WTC11 (cell line): ENCODE results near the gene PTPMT1. TPM values are rescaled to one million over a fixed set of nuclear protein-coding genes. Genes with fewer than 3 reads are reported as not detected.
A peak's percentile ranks its signal among the peaks of the same experiment; 100 is the strongest.

Experiments
- ATAC-seq: fragments of 200-7000 bp; cut with Tn5 transposase; 2 replicates; pipeline ENCODE4 v1.10.0; 2021; ENCODE audit warnings: mild to moderate bottlenecking, moderate library complexity
- CTCF ChIA-PET: fragments of 300-600 bp; sonication (Branson Sonifier 250); formaldehyde crosslinking; loops from one replicate; lab custom pipeline; 2021; ENCODE audit warnings: antibody characterized with exemption; lab: Charles Lee
- POLR2A ChIA-PET: fragments of 350-600 bp; sonication (Branson Sonifier 250); formaldehyde crosslinking; loops from one replicate; lab custom pipeline; 2021; ENCODE audit warnings: antibody characterized with exemption; lab: Charles Lee
- DNase-seq: peaks from one replicate; pipeline ENCODE4 v3.0.0; 2021; ENCODE audit warnings: low spot score
- H3K27ac Mint-ChIP-seq: 2 replicates; pipeline ENCODE4 v1.8.0; 2021; ENCODE audit warnings: mixed read lengths
- H3K27me3 Mint-ChIP-seq: 2 replicates; pipeline ENCODE4 v1.8.0; 2021; ENCODE audit warnings: low read depth, mild to moderate bottlenecking, moderate library complexity, mixed read lengths
- H3K36me3 Mint-ChIP-seq: 2 replicates; pipeline ENCODE4 v1.8.0; 2021; ENCODE audit warnings: mixed read lengths
- H3K4me1 Mint-ChIP-seq: 2 replicates; pipeline ENCODE4 v1.8.0; 2022; ENCODE audit warnings: mixed read lengths
- H3K4me3 Mint-ChIP-seq: 2 replicates; pipeline ENCODE4 v1.8.0; 2021; ENCODE audit warnings: mild to moderate bottlenecking, moderate library complexity, mixed read lengths
- H3K9me3 Mint-ChIP-seq: 2 replicates; pipeline ENCODE4 v1.8.0; 2021; ENCODE audit warnings: mixed read lengths
- CBFB ChIP-seq: sonication (generic); formaldehyde crosslinking; IDR thresholded peaks from 2 replicates; pipeline ENCODE4 v1.8.1; 2022; ENCODE audit warnings: mild to moderate bottlenecking, low read depth, missing genetic modification reagents
- CREB1 ChIP-seq: sonication (generic); formaldehyde crosslinking; IDR thresholded peaks from 2 replicates; pipeline ENCODE4 v1.8.0; 2023; ENCODE audit warnings: mild to moderate bottlenecking, missing genetic modification reagents
- GABPB1 ChIP-seq: sonication (generic); formaldehyde crosslinking; IDR thresholded peaks from 2 replicates; pipeline ENCODE4 v1.8.1; 2023; ENCODE audit warnings: mild to moderate bottlenecking, missing genetic modification reagents
- GRHL2 ChIP-seq: fragments of 250-450 bp; sonication (Bioruptor Pico); IDR thresholded peaks from 2 replicates; pipeline ENCODE4 v1.8.0; 2022; ENCODE audit warnings: mild to moderate bottlenecking, moderate library complexity; ENCODE audit not compliant: insufficient replicate concordance, severe bottlenecking
- MYBL2 ChIP-seq: sonication (generic); formaldehyde crosslinking; IDR thresholded peaks from 2 replicates; pipeline ENCODE4 v1.8.1; 2023; ENCODE audit warnings: mild to moderate bottlenecking, moderate library complexity, missing genetic modification reagents
- NFATC4 ChIP-seq: fragments of 250-450 bp; sonication (Bioruptor Pico); IDR thresholded peaks from 2 replicates; pipeline ENCODE4 v1.9.0; 2021; ENCODE audit warnings: mild to moderate bottlenecking
- NFE2L1 ChIP-seq: sonication (generic); formaldehyde crosslinking; IDR thresholded peaks from 2 replicates; pipeline ENCODE4 v1.8.1; 2023; ENCODE audit warnings: missing genetic modification reagents
- NFYB ChIP-seq: sonication (generic); formaldehyde crosslinking; conservative IDR thresholded peaks from 2 replicates; pipeline ENCODE4 v1.8.0; 2022; ENCODE audit warnings: low read depth, missing genetic modification reagents
- NR1H2 ChIP-seq: sonication (generic); formaldehyde crosslinking; IDR thresholded peaks from 2 replicates; pipeline ENCODE4 v1.9.0; 2021; ENCODE audit warnings: mild to moderate bottlenecking, moderate library complexity, missing genetic modification reagents
- NR3C1 ChIP-seq: sonication (generic); formaldehyde crosslinking; conservative IDR thresholded peaks from 2 replicates; pipeline ENCODE4 v1.8.1; 2023; ENCODE audit warnings: low read depth, mild to moderate bottlenecking, missing genetic modification reagents
- RORB ChIP-seq: fragments of 250-450 bp; sonication (Bioruptor Pico); IDR thresholded peaks from 2 replicates; pipeline ENCODE4 v1.9.0; 2021; ENCODE audit warnings: mild to moderate bottlenecking
- SP1 ChIP-seq: sonication (generic); formaldehyde crosslinking; conservative IDR thresholded peaks from 2 replicates; pipeline ENCODE4 v1.8.1; 2022; ENCODE audit warnings: missing genetic modification reagents
- TEAD1 ChIP-seq: sonication (generic); formaldehyde crosslinking; IDR thresholded peaks from 2 replicates; pipeline ENCODE4 v1.8.0; 2022; ENCODE audit warnings: mild to moderate bottlenecking, missing genetic modification reagents
- ZNF121 ChIP-seq: sonication (generic); formaldehyde crosslinking; IDR thresholded peaks from 2 replicates; pipeline ENCODE4 v1.8.0; 2023; ENCODE audit warnings: missing genetic modification reagents
- ZNF219 ChIP-seq: sonication (generic); formaldehyde crosslinking; IDR thresholded peaks from 2 replicates; pipeline ENCODE4 v1.8.0; 2023; ENCODE audit warnings: missing genetic modification reagents, mild to moderate bottlenecking, borderline replicate concordance
- ZNF232 ChIP-seq: sonication (generic); formaldehyde crosslinking; IDR thresholded peaks from 2 replicates; pipeline ENCODE4 v1.8.0; 2022; ENCODE audit warnings: mild to moderate bottlenecking, missing genetic modification reagents
- ZNF317 ChIP-seq: sonication (generic); formaldehyde crosslinking; IDR thresholded peaks from 2 replicates; pipeline ENCODE4 v1.8.1; 2023; ENCODE audit warnings: low read depth, mild to moderate bottlenecking, moderate library complexity, missing genetic modification reagents, borderline replicate concordance
- ZNF396 ChIP-seq: fragments of 250-450 bp; sonication (Bioruptor Pico); IDR thresholded peaks from 2 replicates; pipeline ENCODE4 v1.8.0; 2021; ENCODE audit warnings: mild to moderate bottlenecking, moderate library complexity, borderline replicate concordance
- ZNF423 ChIP-seq: fragments of 250-450 bp; sonication (Bioruptor Pico); IDR thresholded peaks from 2 replicates; pipeline ENCODE4 v2.1.2; 2022; ENCODE audit warnings: mild to moderate bottlenecking, moderate library complexity
- total RNA-seq: library from RNA; stranded (reverse); gene quantifications from 3 replicates; pipeline ENCODE4 v1.2.3, GENCODE V29; 2021
- TF ChIP-seq, protein P1 (sequence below): fragments of 250-450 bp; sonication (Bioruptor Pico); IDR thresholded peaks from 2 replicates; pipeline ENCODE4 v1.9.0; 2021; ENCODE audit warnings: mild to moderate bottlenecking
- TF ChIP-seq, protein P2 (sequence below): sonication (generic); formaldehyde crosslinking; IDR thresholded peaks from 2 replicates; pipeline ENCODE4 v1.8.1; 2022; ENCODE audit warnings: low read depth, missing genetic modification reagents, borderline replicate concordance
- TF ChIP-seq, protein P3 (sequence below): sonication (generic); formaldehyde crosslinking; IDR thresholded peaks from 2 replicates; pipeline ENCODE4 v1.8.1; 2023; ENCODE audit warnings: mild to moderate bottlenecking, missing genetic modification reagents, moderate library complexity
- TF ChIP-seq, protein P4 (sequence below): fragments of 250-450 bp; sonication (Bioruptor Pico); conservative IDR thresholded peaks from 2 replicates; pipeline ENCODE4 v1.9.0; 2021; ENCODE audit warnings: mild to moderate bottlenecking
- TF ChIP-seq, protein P5 (sequence below): sonication (generic); formaldehyde crosslinking; IDR thresholded peaks from 2 replicates; pipeline ENCODE4 v1.8.1; 2023; ENCODE audit warnings: mild to moderate bottlenecking, missing genetic modification reagents
- TF ChIP-seq, protein P6 (sequence below): fragments of 250-450 bp; sonication (Bioruptor Pico); IDR thresholded peaks from 2 replicates; pipeline ENCODE4 v1.9.0; 2021; ENCODE audit warnings: mild to moderate bottlenecking

The PTPMT1 gene
- total RNA-seq, 1 experiment from 2014 or later: 49.5 TPM

DNA sequence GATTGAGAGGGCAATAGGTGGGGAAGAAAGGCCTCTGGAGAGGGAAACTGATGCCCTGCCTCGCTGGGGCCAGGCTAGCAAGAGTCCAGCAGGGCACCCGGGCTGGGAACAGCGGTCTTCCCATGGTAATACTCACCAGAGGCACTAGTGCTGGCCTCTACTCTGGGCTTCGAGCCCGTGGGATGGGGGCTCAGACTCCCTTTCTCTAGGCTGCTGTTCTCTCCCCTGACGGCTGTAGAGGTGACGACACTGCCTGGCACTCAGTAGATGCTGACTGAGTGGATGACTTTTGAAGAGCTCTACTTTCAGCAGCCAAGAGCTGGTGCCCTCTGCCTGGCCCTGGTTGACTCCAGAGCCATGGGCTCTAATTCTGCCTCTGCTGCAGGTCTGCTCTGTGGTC is 29.6 kb downstream of the PTPMT1 start:
- Mint-ChIP-seq H3K4me3 (peak overlapping the region; percentile 78), H3K27ac (no peak overlapping the region), H3K36me3 (no peaks in the 10 kb centered on the region), H3K27me3 (peaks cover 58% of the 10 kb centered on the region)
- DNase-seq (no peak), ATAC-seq (no peak)
- POLR2A ChIA-PET: interaction anchor here (0.6 to 1.1 kb wide), 3 partner anchors 10 to 470 kb away, joined by 3 read pairs; no protein-coding TSS in a partner anchor
- TF ChIP-seq, protein P1, sequence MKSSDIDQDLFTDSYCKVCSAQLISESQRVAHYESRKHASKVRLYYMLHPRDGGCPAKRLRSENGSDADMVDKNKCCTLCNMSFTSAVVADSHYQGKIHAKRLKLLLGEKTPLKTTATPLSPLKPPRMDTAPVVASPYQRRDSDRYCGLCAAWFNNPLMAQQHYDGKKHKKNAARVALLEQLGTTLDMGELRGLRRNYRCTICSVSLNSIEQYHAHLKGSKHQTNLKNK (CRISPR knock-in tag): no peak
- TF ChIP-seq ZNF396 (no peak), TEAD1 (CRISPR knock-in tag) (no peak), ZNF232 (no peak), ZNF121 (CRISPR knock-in tag) (no peak), NFATC4 (CRISPR knock-in tag) (no peak), ZNF317 (CRISPR knock-in tag) (no peak), MYBL2 (CRISPR knock-in tag) (no peak), NFYB (CRISPR knock-in tag) (no peak), GRHL2 (CRISPR knock-in tag) (no peak), CBFB (CRISPR knock-in tag) (no peak), ZNF423 (CRISPR knock-in tag) (no peak), RORB (CRISPR knock-in tag) (no peak), NFE2L1 (CRISPR knock-in tag) (no peak)
- TF ChIP-seq, protein P2, sequence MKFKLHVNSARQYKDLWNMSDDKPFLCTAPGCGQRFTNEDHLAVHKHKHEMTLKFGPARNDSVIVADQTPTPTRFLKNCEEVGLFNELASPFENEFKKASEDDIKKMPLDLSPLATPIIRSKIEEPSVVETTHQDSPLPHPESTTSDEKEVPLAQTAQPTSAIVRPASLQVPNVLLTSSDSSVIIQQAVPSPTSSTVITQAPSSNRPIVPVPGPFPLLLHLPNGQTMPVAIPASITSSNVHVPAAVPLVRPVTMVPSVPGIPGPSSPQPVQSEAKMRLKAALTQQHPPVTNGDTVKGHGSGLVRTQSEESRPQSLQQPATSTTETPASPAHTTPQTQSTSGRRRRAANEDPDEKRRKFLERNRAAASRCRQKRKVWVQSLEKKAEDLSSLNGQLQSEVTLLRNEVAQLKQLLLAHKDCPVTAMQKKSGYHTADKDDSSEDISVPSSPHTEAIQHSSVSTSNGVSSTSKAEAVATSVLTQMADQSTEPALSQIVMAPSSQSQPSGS (CRISPR knock-in tag): no peak
- TF ChIP-seq, protein P3, sequence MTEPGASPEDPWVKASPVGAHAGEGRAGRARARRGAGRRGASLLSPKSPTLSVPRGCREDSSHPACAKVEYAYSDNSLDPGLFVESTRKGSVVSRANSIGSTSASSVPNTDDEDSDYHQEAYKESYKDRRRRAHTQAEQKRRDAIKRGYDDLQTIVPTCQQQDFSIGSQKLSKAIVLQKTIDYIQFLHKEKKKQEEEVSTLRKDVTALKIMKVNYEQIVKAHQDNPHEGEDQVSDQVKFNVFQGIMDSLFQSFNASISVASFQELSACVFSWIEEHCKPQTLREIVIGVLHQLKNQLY (CRISPR knock-in tag): no peak
- TF ChIP-seq, protein P4, sequence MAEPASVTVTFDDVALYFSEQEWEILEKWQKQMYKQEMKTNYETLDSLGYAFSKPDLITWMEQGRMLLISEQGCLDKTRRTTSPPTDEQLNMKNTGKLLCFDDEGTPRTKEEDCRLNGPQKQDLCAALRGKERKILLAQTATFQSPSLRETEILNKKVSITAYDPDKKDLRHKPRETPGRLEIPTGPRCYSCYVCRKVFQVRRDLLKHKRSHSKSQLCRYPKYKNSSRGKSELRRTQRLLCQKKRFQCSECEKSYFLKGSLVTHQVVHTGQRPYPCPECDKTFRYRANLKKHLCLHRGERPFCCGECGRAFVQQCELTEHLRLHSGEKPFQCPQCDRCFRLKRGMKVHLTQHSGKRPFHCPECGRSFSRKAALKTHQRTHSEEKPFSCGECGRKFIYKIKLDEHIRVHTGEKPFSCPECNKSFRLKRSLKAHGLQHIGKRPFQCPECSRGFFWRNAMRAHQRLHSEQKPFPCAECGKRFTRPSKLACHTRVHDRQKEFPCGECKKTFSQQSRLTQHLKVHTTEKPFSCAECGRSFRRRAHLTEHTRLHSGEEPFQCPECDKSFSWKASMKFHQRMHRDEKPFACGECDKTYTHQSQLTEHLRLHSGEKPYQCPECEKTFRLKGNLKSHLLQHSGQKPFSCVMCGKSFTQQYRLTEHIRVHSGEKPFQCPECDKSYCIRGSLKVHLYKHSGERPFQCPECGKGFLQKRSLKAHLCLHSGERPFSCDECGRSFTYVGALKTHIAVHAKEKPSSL: no peak
- TF ChIP-seq, protein P5, sequence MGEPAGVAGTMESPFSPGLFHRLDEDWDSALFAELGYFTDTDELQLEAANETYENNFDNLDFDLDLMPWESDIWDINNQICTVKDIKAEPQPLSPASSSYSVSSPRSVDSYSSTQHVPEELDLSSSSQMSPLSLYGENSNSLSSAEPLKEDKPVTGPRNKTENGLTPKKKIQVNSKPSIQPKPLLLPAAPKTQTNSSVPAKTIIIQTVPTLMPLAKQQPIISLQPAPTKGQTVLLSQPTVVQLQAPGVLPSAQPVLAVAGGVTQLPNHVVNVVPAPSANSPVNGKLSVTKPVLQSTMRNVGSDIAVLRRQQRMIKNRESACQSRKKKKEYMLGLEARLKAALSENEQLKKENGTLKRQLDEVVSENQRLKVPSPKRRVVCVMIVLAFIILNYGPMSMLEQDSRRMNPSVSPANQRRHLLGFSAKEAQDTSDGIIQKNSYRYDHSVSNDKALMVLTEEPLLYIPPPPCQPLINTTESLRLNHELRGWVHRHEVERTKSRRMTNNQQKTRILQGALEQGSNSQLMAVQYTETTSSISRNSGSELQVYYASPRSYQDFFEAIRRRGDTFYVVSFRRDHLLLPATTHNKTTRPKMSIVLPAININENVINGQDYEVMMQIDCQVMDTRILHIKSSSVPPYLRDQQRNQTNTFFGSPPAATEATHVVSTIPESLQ: no peak
- TF ChIP-seq, all 79 proteins: peak for 0
- peaks cover 34% of the 10 kb centered on the region for H3K4me1 Mint-ChIP-seq
- CTCF ChIA-PET: interaction anchor here (0.8 to 2.4 kb wide), 4 partner anchors 8 to 183 kb away, joined by 3 to 9 read pairs (median 4); no protein-coding TSS in a partner anchor
- no peaks in the 10 kb centered on the region for H3K9me3 Mint-ChIP-seq

DNA sequence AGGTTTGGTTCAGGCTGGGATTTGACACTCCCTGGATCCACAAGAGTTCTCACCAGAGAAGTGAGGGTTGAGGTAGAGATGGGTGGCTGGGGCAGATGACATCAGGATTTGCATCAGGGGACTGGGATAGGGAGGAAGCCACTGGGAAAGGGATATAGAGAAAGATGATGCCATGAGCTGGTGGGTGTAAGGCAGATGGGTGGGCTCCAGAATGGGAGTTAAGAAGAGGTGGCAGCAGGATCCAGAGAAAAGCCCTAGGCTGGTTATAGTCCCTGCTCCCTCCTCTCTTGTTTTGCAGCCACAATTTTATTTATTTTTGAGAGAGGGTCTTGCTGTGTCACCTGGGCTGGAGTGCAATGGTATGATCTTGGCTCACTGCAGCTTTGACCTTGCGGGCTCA is 30.6 kb downstream of the PTPMT1 start:
- POLR2A ChIA-PET: no interaction called here
- H3K27ac Mint-ChIP-seq: no peak overlapping the region
- H3K4me3 Mint-ChIP-seq: no peak overlapping the region
- CTCF ChIA-PET: interaction anchor here (2.4 kb wide), 1 partner anchor 21 kb away, joined by 9 read pairs; no protein-coding TSS in a partner anchor
- H3K9me3 Mint-ChIP-seq: no peaks in the 10 kb centered on the region
- peaks cover 34% of the 10 kb centered on the region for H3K4me1 Mint-ChIP-seq
- no peak for DNase-seq
- H3K36me3 Mint-ChIP-seq: no peaks in the 10 kb centered on the region
- peaks cover 50% of the 10 kb centered on the region for H3K27me3 Mint-ChIP-seq
- no peak for ATAC-seq
- TF ChIP-seq ZNF396 (no peak), ZNF219 (CRISPR knock-in tag) (no peak), GABPB1 (CRISPR knock-in tag) (no peak), NR1H2 (CRISPR knock-in tag) (no peak), ZNF423 (CRISPR knock-in tag) (no peak), SP1 (no peak), MYBL2 (CRISPR knock-in tag) (no peak), NR3C1 (CRISPR knock-in tag) (no peak), CREB1 (no peak)
- TF ChIP-seq, protein P6, sequence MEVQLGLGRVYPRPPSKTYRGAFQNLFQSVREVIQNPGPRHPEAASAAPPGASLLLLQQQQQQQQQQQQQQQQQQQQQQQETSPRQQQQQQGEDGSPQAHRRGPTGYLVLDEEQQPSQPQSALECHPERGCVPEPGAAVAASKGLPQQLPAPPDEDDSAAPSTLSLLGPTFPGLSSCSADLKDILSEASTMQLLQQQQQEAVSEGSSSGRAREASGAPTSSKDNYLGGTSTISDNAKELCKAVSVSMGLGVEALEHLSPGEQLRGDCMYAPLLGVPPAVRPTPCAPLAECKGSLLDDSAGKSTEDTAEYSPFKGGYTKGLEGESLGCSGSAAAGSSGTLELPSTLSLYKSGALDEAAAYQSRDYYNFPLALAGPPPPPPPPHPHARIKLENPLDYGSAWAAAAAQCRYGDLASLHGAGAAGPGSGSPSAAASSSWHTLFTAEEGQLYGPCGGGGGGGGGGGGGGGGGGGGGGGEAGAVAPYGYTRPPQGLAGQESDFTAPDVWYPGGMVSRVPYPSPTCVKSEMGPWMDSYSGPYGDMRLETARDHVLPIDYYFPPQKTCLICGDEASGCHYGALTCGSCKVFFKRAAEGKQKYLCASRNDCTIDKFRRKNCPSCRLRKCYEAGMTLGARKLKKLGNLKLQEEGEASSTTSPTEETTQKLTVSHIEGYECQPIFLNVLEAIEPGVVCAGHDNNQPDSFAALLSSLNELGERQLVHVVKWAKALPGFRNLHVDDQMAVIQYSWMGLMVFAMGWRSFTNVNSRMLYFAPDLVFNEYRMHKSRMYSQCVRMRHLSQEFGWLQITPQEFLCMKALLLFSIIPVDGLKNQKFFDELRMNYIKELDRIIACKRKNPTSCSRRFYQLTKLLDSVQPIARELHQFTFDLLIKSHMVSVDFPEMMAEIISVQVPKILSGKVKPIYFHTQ (CRISPR knock-in tag): no peak
